Measurements from ENCODE around the gene PIK3CB.

DNA sequence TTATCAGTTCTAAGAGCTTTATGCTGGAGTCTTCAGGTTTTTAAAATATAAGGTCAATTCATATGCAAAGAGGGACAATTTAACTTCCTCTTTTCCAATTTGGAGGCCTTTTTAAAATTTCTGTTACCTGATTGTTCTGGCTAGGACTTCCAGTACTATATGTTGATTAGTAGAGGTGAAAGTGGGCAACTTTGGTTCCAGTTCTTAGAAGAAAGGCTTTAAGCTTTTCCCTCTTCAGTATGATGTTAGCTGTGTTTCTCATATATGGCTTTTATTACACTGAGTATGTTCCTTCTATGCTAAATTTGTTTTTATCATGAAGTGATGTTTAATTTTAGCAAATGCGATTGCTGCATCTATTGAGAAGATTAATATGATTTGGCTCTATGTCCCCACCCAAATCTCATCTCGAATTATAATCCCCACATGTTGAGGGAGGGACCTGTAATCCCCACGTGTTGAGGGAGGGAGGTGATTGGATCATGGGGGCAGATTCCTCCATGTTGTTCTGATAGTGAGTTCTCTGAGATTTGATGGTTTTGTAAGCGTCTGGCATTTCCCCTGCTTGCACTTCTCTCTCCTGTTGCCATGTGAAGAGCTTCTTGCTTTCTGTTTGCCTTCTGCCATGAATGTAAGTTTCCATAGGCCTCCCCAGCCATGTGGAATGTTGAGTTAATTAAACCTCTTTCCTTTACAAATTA, 192.4 kb downstream of the PIK3CB start:
- TF ChIP-seq GATA2 (IDR thresholded peaks at IDR 0.05; ENCODE audit: low read depth, low read length) = no peak
- TF ChIP-seq GATA3 (IDR thresholded peaks at IDR 0.05; ENCODE audit: low read depth, low read length) = no peak
